Measurements from ENCODE around the gene RNASEH2B.

The RNASEH2B gene

GRCh38 chr13:50941146-50941545, 31.6 kb downstream of the RNASEH2B start:
- no peaks in the 10 kb centered on the region for H3K27me3 ChIP-seq (ENCODE audit: insufficient read depth, low read depth, severe bottlenecking)
- no peaks in the 10 kb centered on the region for H3K9me3 ChIP-seq (ENCODE audit: severe bottlenecking)
- H3K4me3 ChIP-seq (ENCODE audit: low read depth, low read length): no peak overlapping the region
- TF ChIP-seq CTCF (IDR thresholded peaks at IDR 0.05; ENCODE audit: low read depth, low read length): no peak
- DNase-seq: no peak
- no peaks in the 10 kb centered on the region for H3K36me3 ChIP-seq
- H3K27ac ChIP-seq: no peak overlapping the region

- no peaks in the 10 kb centered on the region for H3K9me3 ChIP-seq (ENCODE audit: severe bottlenecking)
- DNase-seq: no peak
- no peaks in the 10 kb centered on the region for H3K27me3 ChIP-seq (ENCODE audit: insufficient read depth, low read depth, severe bottlenecking)
- no peak overlapping the region for H3K4me3 ChIP-seq (ENCODE audit: low read depth, low read length)
- H3K27ac ChIP-seq: no peak overlapping the region
- TF ChIP-seq CTCF (IDR thresholded peaks at IDR 0.05; ENCODE audit: low read depth, low read length): no peak
- no peaks in the 10 kb centered on the region for H3K36me3 ChIP-seq
These were observed 33.2 kb downstream of the RNASEH2B start for GRCh38 chr13:50942630-50943311.

DNA sequence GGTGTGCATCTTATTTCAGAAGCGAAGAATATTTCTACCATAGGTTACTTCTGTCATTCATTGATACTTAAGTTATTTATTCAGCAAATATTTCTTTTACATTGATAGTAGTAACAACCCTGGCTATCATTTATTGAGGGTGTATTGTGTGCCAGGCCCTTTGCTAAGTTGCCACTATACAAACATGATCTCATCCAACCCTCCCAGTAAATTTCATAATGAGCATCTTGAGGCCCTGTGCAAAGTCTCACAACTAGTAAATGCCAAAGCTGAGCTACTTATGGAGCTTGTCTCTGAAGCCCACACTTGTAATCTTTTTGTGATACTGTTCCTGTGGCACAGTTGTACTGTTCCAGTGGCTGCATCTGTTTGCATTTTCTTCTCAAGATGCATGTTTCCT, 36.1 kb downstream of the RNASEH2B start:
- Histone ChIP-seq H3K27ac (no peak overlapping the region), H3K36me3 (no peaks in the 10 kb centered on the region), H3K4me3 (ENCODE audit: low read depth, low read length) (no peak overlapping the region), H3K27me3 (ENCODE audit: insufficient read depth, low read depth, severe bottlenecking) (no peaks in the 10 kb centered on the region), H3K9me3 (ENCODE audit: severe bottlenecking) (no peaks in the 10 kb centered on the region)
- DNase-seq: no peak
- no peak for TF ChIP-seq CTCF (IDR thresholded peaks at IDR 0.05; ENCODE audit: low read depth, low read length)

GRCh38 chr13:50948601-50949000, 39.0 kb downstream of the RNASEH2B start:
- Histone ChIP-seq H3K4me3 (ENCODE audit: low read depth, low read length) (no peak overlapping the region), H3K36me3 (no peaks in the 10 kb centered on the region), H3K27ac (no peak overlapping the region), H3K27me3 (ENCODE audit: insufficient read depth, low read depth, severe bottlenecking) (no peaks in the 10 kb centered on the region), H3K9me3 (ENCODE audit: severe bottlenecking) (no peaks in the 10 kb centered on the region)
- no peak for DNase-seq
- TF ChIP-seq CTCF (IDR thresholded peaks at IDR 0.05; ENCODE audit: low read depth, low read length): no peak

DNA sequence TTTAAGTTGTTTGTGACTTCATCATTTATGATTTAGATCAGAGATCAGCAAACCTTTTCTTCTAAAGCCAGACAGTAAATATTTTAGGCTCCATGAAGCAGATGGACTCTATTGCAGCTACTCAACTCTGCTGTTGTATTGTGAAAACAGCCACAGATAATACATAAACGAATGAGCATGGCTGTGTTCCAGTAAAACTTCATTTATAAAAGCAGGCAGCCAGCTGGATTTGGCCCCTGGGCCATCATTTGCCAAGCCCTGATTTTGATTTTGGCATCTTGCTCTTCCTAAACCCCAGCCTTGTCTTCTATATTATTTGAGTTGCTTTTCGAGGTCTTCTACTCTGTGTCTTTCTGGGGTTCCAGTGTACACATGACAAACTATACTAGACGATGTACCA, 41.3 kb downstream of the RNASEH2B start:
- H3K9me3 ChIP-seq (ENCODE audit: severe bottlenecking): no peaks in the 10 kb centered on the region
- DNase-seq: no peak
- no peak for TF ChIP-seq CTCF (IDR thresholded peaks at IDR 0.05; ENCODE audit: low read depth, low read length)
- H3K27ac ChIP-seq: no peak overlapping the region
- H3K27me3 ChIP-seq (ENCODE audit: insufficient read depth, low read depth, severe bottlenecking): no peaks in the 10 kb centered on the region
- H3K4me3 ChIP-seq (ENCODE audit: low read depth, low read length): no peak overlapping the region
- no peaks in the 10 kb centered on the region for H3K36me3 ChIP-seq

DNA sequence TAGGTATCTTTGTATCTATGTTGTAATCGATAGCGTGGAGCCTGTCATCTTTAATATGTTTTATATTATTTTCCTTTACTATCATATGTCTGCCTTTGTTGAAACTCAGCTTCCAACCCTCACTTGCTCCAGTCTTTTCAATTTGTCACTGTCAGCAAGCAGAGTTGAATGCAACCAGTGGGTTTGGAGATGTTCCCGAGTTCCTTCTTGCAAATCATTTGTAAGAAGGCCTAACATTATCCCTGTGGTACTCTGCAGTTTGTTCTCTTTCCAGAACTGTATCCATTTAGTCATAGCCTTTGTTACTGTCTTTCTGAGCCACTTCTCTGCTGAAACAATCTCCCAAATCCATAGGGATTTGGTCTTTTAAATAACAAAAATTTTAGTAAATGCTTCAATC, 41.8 kb downstream of the RNASEH2B start:
- Histone ChIP-seq H3K9me3 (ENCODE audit: severe bottlenecking) (no peaks in the 10 kb centered on the region), H3K4me3 (ENCODE audit: low read depth, low read length) (no peak overlapping the region), H3K27ac (no peak overlapping the region), H3K36me3 (no peaks in the 10 kb centered on the region), H3K27me3 (ENCODE audit: insufficient read depth, low read depth, severe bottlenecking) (no peaks in the 10 kb centered on the region)
- no peak for DNase-seq
- TF ChIP-seq CTCF (IDR thresholded peaks at IDR 0.05; ENCODE audit: low read depth, low read length): no peak

Data from WERI-Rb-1 (cell line).